GM18520 (cell line): ENCODE data around the gene SMYD3.

ENCODE experiments used
- ATAC-seq: cut with Tn5 transposase; IDR thresholded peaks from one replicate; pipeline ENCODE4 v1.9.1; 2021; ENCODE audit not compliant: unreplicated experiment

The SMYD3 gene

GRCh38 chr1:246155923-246156322 lies 351.2 kb downstream of the SMYD3 start:
- ATAC-seq = no peak

- ATAC-seq = no peak
Observed at GRCh38 chr1:246153796-246154212, 353.3 kb downstream of the SMYD3 start.

- ATAC-seq = no peak
Observed at GRCh38 chr1:246152986-246153431, 354.1 kb downstream of the SMYD3 start.

GRCh38 chr1:246151796-246152434 lies 355.2 kb downstream of the SMYD3 start:
- no peak for ATAC-seq

- ATAC-seq = no peak
Observed at GRCh38 chr1:246149543-246149942, 357.5 kb downstream of the SMYD3 start.

GRCh38 chr1:246147524-246148461 lies 359.3 kb downstream of the SMYD3 start:
- ATAC-seq = no peak

GRCh38 chr1:246146804-246147523 lies 360.1 kb downstream of the SMYD3 start:
- no peak for ATAC-seq

GRCh38 chr1:246145900-246146299 lies 361.2 kb downstream of the SMYD3 start:
- ATAC-seq = no peak

GRCh38 chr1:246144931-246145330 lies 362.1 kb downstream of the SMYD3 start:
- no peak for ATAC-seq

- ATAC-seq = no peak
Observed at GRCh38 chr1:246142320-246142893, 364.7 kb downstream of the SMYD3 start.

GRCh38 chr1:246141306-246141705 lies 365.8 kb downstream of the SMYD3 start:
- ATAC-seq = no peak

GRCh38 chr1:246139745-246140182 lies 367.3 kb downstream of the SMYD3 start:
- no peak for ATAC-seq

GRCh38 chr1:246138781-246139180 lies 368.3 kb downstream of the SMYD3 start:
- no peak for ATAC-seq

- no peak for ATAC-seq
Observed at GRCh38 chr1:246136477-246136876, 370.6 kb downstream of the SMYD3 start.

- ATAC-seq = no peak
Observed at GRCh38 chr1:246134789-246135188, 372.3 kb downstream of the SMYD3 start.

- ATAC-seq = no peak
Observed at GRCh38 chr1:246131095-246131494, 376.0 kb downstream of the SMYD3 start.

- no peak for ATAC-seq
Observed at GRCh38 chr1:246128494-246129069, 378.5 kb downstream of the SMYD3 start.

- no peak for ATAC-seq
Observed at GRCh38 chr1:246126580-246126979, 380.5 kb downstream of the SMYD3 start.

- no peak for ATAC-seq
Observed at GRCh38 chr1:246122071-246122470, 385.0 kb downstream of the SMYD3 start.

GRCh38 chr1:246121533-246121932 lies 385.5 kb downstream of the SMYD3 start:
- ATAC-seq = no peak
